Measurements from ENCODE around the gene HACD1. TPM values are rescaled to one million over a fixed set of nuclear protein-coding genes. Genes with fewer than 3 reads are reported as not detected.

HACD1 gene
- total and polyA plus RNA-seq, 10 of the 15 experiments (the other 5 are each of a cell fraction or from before 2014, with no cell fraction given), result 0.22 to 1.5 (median 0.78) TPM; not detected in 1

- no peak for TF ChIP-seq CTCF (IDR thresholded peaks at IDR 0.05 in 2 of 3, conservative IDR thresholded peaks at IDR 0.05 in 1 of 3; ENCODE audit: control insufficient read depth in 2 of 3, extremely low read depth in 1 of 3, insufficient read depth in 1 of 3, low read depth in 3 of 3, low read length in 3 of 3)
- no peak for TF ChIP-seq ZNF274 (IDR thresholded peaks at IDR 0.05; ENCODE audit: insufficient read depth, insufficient read length)
Measured at GRCh38 chr10:17605936-17606335, 11.2 kb downstream of the HACD1 start (continued).

GRCh38 chr10:17599089-17599488, 18.1 kb downstream of the HACD1 start:
- Histone ChIP-seq H3K4me3 (no peak overlapping the region), H3K36me3 (ENCODE audit: control insufficient read depth in 2 of 2, insufficient read depth in 2 of 2, low read length in 1 of 2) (no peaks in the 10 kb centered on the region), H3K4me2 (ENCODE audit: control insufficient read depth, insufficient read depth) (no peak overlapping the region), H3K27me3 (replicated peaks in 1 of 2; ENCODE audit: control insufficient read depth in 2 of 2, insufficient read depth in 2 of 2, low read length in 1 of 2) (no peaks in the 10 kb centered on the region), H3K79me2 (ENCODE audit: control insufficient read depth, insufficient read depth, low read length) (no peaks in the 10 kb centered on the region), H3K9me3 (replicated peaks; ENCODE audit: control insufficient read depth, insufficient read depth, low read length) (no peaks in the 10 kb centered on the region), H3K9ac (ENCODE audit: control insufficient read depth, insufficient read depth, low read length) (no peak overlapping the region), H2AFZ (ENCODE audit: control insufficient read depth, low read depth, low read length) (no peak overlapping the region), H3K27ac (ENCODE audit: control insufficient read depth, insufficient read depth) (no peak overlapping the region), H3K4me1 (ENCODE audit: control insufficient read depth, insufficient read depth, low read length) (no peaks in the 10 kb centered on the region), H4K20me1 (ENCODE audit: control insufficient read depth, insufficient read depth) (no peaks in the 10 kb centered on the region)
- CTCF ChIA-PET, result interaction anchor here (0.8 to 7.0 kb wide), 5 partner anchors 9 to 191 kb away, joined by 3 to 56 read pairs (median 3); no protein-coding TSS in a partner anchor
- intact Hi-C loops (cut with micrococcal nuclease; ENCODE audit: unreplicated experiment), result loop anchor here (1.0 to 10.0 kb wide), 4 partner anchors 167 to 764 kb away; no protein-coding TSS in a partner anchor
- peak; percentile 69 for TF ChIP-seq SMC3 (IDR thresholded peaks at IDR 0.05; ENCODE audit: borderline replicate concordance, low read length)
- peak; percentile 38 to 48 (median 38); a peak in 4 of 6 replicates for TF ChIP-seq CTCF (IDR thresholded peaks at IDR 0.05 in 2 of 3, conservative IDR thresholded peaks at IDR 0.05 in 1 of 3; ENCODE audit: control insufficient read depth in 2 of 3, extremely low read depth in 1 of 3, insufficient read depth in 1 of 3, low read depth in 3 of 3, low read length in 3 of 3)
- peak; percentile 32; the same call in 1 of the 2 replicates for TF ChIP-seq YY1 (IDR thresholded peaks at IDR 0.05; ENCODE audit: low read depth, low read length)
- no peak for TF ChIP-seq IKZF1 (conservative IDR thresholded peaks at IDR 0.05)
- TF ChIP-seq RAD21 (IDR thresholded peaks at IDR 0.05; ENCODE audit: insufficient read depth, low read depth, low read length), result peak; percentile 58
- no peak for TF ChIP-seq FOXM1 (IDR thresholded peaks at IDR 0.05; ENCODE audit: low read depth, low read length)
- RAD21 ChIA-PET (ENCODE audit: unreplicated experiment), result interaction anchor here (1.9 kb wide), 1 partner anchor 134 kb away, joined by 6 read pairs; no protein-coding TSS in a partner anchor
- FAIRE-seq (peak; percentile 31), ATAC-seq (peak; percentile 71), DNase-seq (ENCODE audit: low read depth, low spot score) (no peak)
- BruUV-seq (replicated peaks), result no TSS peak
- 15% methylated on average over 8 of the region's 8 CpGs for WGBS (ENCODE audit: insufficient coverage, insufficient replicate concordance, low lambda C conversion rate, missing lambda C conversion rate)
- POLR2A ChIA-PET, result no interaction called here
- SMC1A ChIA-PET (ENCODE audit: uncharacterized antibody, unreplicated experiment), result interaction anchor here (0.6 to 1.1 kb wide), 3 partner anchors 41 to 190 kb away, joined by 3 to 8 read pairs (median 3); no protein-coding TSS in a partner anchor
- in situ Hi-C loops (cut with MboI), result no loop called here

All from GM12878 (cell line).